PC-9 (cell line): Measurements from ENCODE around the gene DSG1.

ENCODE experiments used
- CTCF ChIP-seq: fragments of 200-600 bp; sonication (generic); conservative IDR thresholded peaks from 2 replicates; pipeline ENCODE4 v1.6.1; 2017; ENCODE audit warnings: mixed run types, antibody characterized with exemption, mild to moderate bottlenecking, moderate library complexity
- EZH2 ChIP-seq: fragments of 200-600 bp; sonication (generic); IDR thresholded peaks from 2 replicates; pipeline ENCODE4 v1.8.0; 2017; ENCODE audit warnings: antibody characterized with exemption, low read depth

- TF ChIP-seq CTCF = no peak
- no peak for TF ChIP-seq EZH2
Observed at GRCh38 chr18:31371989-31372388, 54.0 kb downstream of the DSG1 start.
